ENCODE results near the gene CTDNEP1.
A peak's percentile ranks its signal among the peaks of the same experiment; 100 is the strongest.

Gene CTDNEP1

GRCh38 chr17:7283471-7284216 lies 32.1 kb upstream of the CTDNEP1 start:
- TF ChIP-seq CTCF (conservative IDR thresholded peaks at IDR 0.05) = no peak
- H3K27ac ChIP-seq = no peak overlapping the region

- no peak for TF ChIP-seq CTCF (conservative IDR thresholded peaks at IDR 0.05)
These were observed 31.3 kb upstream of the CTDNEP1 start for GRCh38 chr17:7282752-7283321.

GRCh38 chr17:7281953-7282751 lies 30.6 kb upstream of the CTDNEP1 start:
- no peak for TF ChIP-seq CTCF (conservative IDR thresholded peaks at IDR 0.05)
- no peak overlapping the region for H3K27ac ChIP-seq

More at GRCh38 chr17:7282752-7283321, 31.3 kb upstream of the CTDNEP1 start:
- H3K27ac ChIP-seq = no peak overlapping the region

- peak within 1 kb of the TSS; percentile 45 for H3K27ac ChIP-seq
- TF ChIP-seq CTCF (conservative IDR thresholded peaks at IDR 0.05) = no peak
These were observed 29.8 kb upstream of the CTDNEP1 start, which contains the start of gene SLC2A4 for GRCh38 chr17:7281074-7281952. TSS of gene SLC2A4 (plus strand) at chr17:7281718. CDS start at chr17:7281935, 217 bp downstream.

GRCh38 chr17:7280519-7281073 lies 29.1 kb upstream of the CTDNEP1 start:
- peak; percentile 86 for TF ChIP-seq CTCF (conservative IDR thresholded peaks at IDR 0.05)
- peak overlapping the region; percentile 45 for H3K27ac ChIP-seq

- TF ChIP-seq CTCF (conservative IDR thresholded peaks at IDR 0.05) = no peak
- H3K27ac ChIP-seq = no peak overlapping the region
These were observed 27.9 kb upstream of the CTDNEP1 start for GRCh38 chr17:7279448-7279847.
